Hepatocyte (in vitro differentiated cells): ENCODE data around the gene UGT2A1. TPM values are rescaled to one million over a fixed set of nuclear protein-coding genes. Genes with fewer than 3 reads are reported as not detected.
"Not testable (repeated sequence)": the region's sequence is repeated elsewhere in the genome, so short reads cannot be mapped to it uniquely, and the experiment has no call there.

Experiments used
- DNase-seq: peaks from one replicate; pipeline ENCODE4 v3.0.0-alpha.2; 2016; ENCODE audit warnings: low spot score
- H2AFZ ChIP-seq: fragments of 200-600 bp; sonication (generic); 2 replicates; pipeline ENCODE4 v1.6.0; 2016; ENCODE audit warnings: antibody characterized with exemption, mild to moderate bottlenecking
- H3K27ac ChIP-seq: fragments of 200-600 bp; sonication (generic); 2 replicates; pipeline ENCODE4 v1.5.1; 2016; ENCODE audit warnings: mild to moderate bottlenecking
- H3K27me3 ChIP-seq: fragments of 200-600 bp; sonication (generic); 2 replicates; pipeline ENCODE4 v1.6.1; 2016
- H3K36me3 ChIP-seq: fragments of 200-600 bp; sonication (generic); replicated peaks from 2 replicates; pipeline ENCODE4 v1.5.1; 2016; ENCODE audit warnings: low read depth; ENCODE audit not compliant: insufficient read depth
- H3K4me1 ChIP-seq: fragments of 200-600 bp; sonication (generic); 2 replicates; pipeline ENCODE4 v1.5.1; 2016; ENCODE audit warnings: mild to moderate bottlenecking, moderate library complexity; ENCODE audit not compliant: insufficient read depth
- H3K4me2 ChIP-seq: fragments of 200-600 bp; sonication (generic); 2 replicates; pipeline ENCODE4 v1.6.0; 2016
- H3K4me3 ChIP-seq: fragments of 200-600 bp; sonication (generic); 2 replicates; pipeline ENCODE4 v1.5.1; 2016; ENCODE audit warnings: mild to moderate bottlenecking
- H3K79me2 ChIP-seq: fragments of 200-600 bp; sonication (generic); 2 replicates; pipeline ENCODE4 v1.6.0; 2017; ENCODE audit warnings: mild to moderate bottlenecking
- H3K9me2 ChIP-seq: fragments of 200-600 bp; sonication (generic); replicated peaks from 2 replicates; pipeline ENCODE4 v1.6.0; 2017; ENCODE audit warnings: mild to moderate bottlenecking; ENCODE audit not compliant: insufficient read depth
- H3K9me3 ChIP-seq: fragments of 200-600 bp; sonication (generic); 2 replicates; pipeline ENCODE4 v1.5.1; 2016; ENCODE audit warnings: low read depth, mild to moderate bottlenecking
- H4K20me1 ChIP-seq: fragments of 200-600 bp; sonication (generic); 2 replicates; pipeline ENCODE4 v1.6.0; 2016; ENCODE audit warnings: mild to moderate bottlenecking; ENCODE audit not compliant: insufficient read depth, poor library complexity, severe bottlenecking
- CTCF ChIP-seq: fragments of 200-600 bp; sonication (generic); IDR thresholded peaks from 2 replicates; pipeline ENCODE4 v1.5.1; 2016; ENCODE audit warnings: antibody characterized with exemption, mild to moderate bottlenecking; ENCODE audit not compliant: poor library complexity
- EZH2 ChIP-seq: fragments of 200-600 bp; sonication (generic); IDR thresholded peaks from 2 replicates; pipeline ENCODE4 v1.6.1; 2016; ENCODE audit warnings: antibody characterized with exemption, mild to moderate bottlenecking, borderline replicate concordance
- EZH2phosphoT487 ChIP-seq: fragments of 200-600 bp; sonication (generic); IDR thresholded peaks from one replicate; pipeline ENCODE4 v1.6.1; 2018; ENCODE audit warnings: antibody characterized with exemption, mild to moderate bottlenecking, low read depth, moderate library complexity; ENCODE audit not compliant: unreplicated experiment, severe bottlenecking
- WGBS: methylation state at CpG from one replicate; pipeline ENCODE4 v1.1.6; 2016; ENCODE audit warnings: low lambda C conversion rate; ENCODE audit errors: missing lambda C conversion rate; 5-methylcytosine and 5-hydroxymethylcytosine counted together
- polyA plus RNA-seq: library from polyadenylated mRNA; unstranded; fragments of >200 nt; fragmentation: Nextera tagmentation; extraction: Ambion mirVana; gene quantifications from 2 replicates; pipeline ENCODE4 v1.2.1, GENCODE V29; 2016
- total RNA-seq: library from RNA; depleted of rRNA; stranded (reverse); fragments of >200 nt; gene quantifications from 2 replicates; pipeline ENCODE4 v1.2.3, GENCODE V29; 2014

UGT2A1 gene
- total and polyA plus RNA-seq, 2 experiments from 2014 or later, result 0.17 TPM; not detected in 1

DNA sequence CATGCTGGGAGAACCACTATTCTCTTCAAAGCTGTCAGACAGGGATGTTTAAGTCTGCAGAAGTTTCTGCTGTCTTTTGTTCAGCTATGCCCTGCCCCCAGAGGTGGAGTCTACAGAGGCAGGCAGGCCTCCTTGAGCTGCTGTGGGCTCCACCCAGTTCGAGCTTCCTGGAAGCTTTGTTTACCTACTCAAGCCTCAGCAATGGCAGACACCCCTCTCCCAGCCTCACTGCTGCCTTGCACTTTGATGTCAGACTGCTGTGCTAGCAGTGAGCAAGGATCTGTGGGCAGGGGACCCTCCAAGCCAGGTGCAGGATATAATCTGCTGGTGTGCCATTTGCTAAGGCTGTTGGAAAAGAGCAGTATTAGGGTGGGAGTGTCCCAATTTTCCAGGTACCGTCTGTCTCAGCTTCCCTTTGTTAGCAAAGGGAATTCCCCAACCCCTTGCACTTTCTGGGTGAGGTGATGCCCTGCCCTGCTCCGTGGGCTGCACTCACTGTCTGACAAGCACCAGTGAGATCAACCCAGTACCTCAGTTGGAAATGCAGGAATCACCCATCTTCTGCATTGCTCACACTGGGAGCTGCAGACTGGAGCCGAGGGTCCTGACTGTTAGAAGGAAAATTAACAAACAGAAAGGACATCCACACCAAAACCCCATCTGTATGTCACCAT lies 8.2 kb upstream of the UGT2A1 start:
- H3K79me2 ChIP-seq, H3K4me3 ChIP-seq, H3K9me2 ChIP-seq, H4K20me1 ChIP-seq, H3K27me3 ChIP-seq, H3K4me1 ChIP-seq, H2AFZ ChIP-seq, H3K9me3 ChIP-seq, H3K27ac ChIP-seq, H3K4me2 ChIP-seq, DNase-seq, H3K36me3 ChIP-seq: not testable (repeated sequence)
- 81% methylated on average over 4 of the region's 4 CpGs for WGBS

DNA sequence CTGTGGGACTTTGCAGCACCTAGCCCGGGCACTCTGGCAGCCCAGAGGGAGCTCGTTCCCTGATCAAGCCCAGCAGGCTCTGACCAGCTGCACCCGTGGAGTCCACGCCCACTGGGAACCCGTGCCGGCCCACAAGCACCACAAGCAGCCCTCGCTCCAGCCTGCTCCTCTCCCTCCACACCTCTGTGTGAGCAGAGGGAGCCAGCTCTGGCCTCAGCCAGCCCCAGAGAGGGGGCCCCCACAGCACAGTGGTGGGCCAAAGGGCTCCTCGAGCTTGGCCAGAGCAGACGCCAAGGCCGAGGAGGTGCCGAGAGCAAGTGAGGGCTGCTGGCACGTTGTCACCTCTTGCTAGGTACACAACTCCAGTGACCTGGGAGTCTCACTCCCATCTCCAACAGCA lies 5.1 kb upstream of the UGT2A1 start:
- no peak overlapping the region for H3K27ac ChIP-seq
- TF ChIP-seq CTCF, result no peak
- TF ChIP-seq EZH2phosphoT487, result no peak
- TF ChIP-seq EZH2, result no peak
- H2AFZ ChIP-seq, result no peak overlapping the region
- H3K4me2 ChIP-seq, result no peak overlapping the region
- 97% methylated on average over 12 of the region's 12 CpGs for WGBS
- DNase-seq, result no peak
- no peaks in the 10 kb centered on the region for H3K4me1 ChIP-seq
- no peaks in the 10 kb centered on the region for H3K9me2 ChIP-seq
- no peaks in the 10 kb centered on the region for H3K36me3 ChIP-seq
- H4K20me1 ChIP-seq, result no peaks in the 10 kb centered on the region
- no peak overlapping the region for H3K4me3 ChIP-seq
- no peaks in the 10 kb centered on the region for H3K9me3 ChIP-seq
- H3K27me3 ChIP-seq, result no peaks in the 10 kb centered on the region
- no peaks in the 10 kb centered on the region for H3K79me2 ChIP-seq

DNA sequence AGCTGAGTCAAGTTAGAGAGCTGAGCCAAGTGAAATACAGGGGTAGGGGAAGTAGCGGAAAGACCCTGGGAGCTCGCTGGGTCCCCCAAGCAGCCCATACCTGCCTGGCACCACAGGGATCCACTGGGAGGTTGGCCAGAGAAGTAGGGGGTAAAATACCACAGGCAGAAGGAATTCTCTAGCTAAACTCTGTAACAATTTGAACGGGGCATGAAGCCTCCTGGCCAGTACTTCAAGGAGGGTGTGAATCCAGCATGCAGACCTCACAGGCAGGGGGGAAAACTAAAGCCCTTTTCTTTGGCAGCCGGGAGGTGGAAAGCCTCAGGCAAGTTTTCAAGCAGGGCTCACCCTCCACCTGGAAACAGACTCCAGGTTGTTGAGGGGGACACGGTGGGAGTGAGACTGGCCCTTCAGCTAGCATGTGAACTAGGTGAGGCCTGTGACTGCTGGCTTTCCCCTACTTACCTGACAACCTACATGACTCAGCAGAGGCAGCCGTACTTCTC lies 3.7 kb upstream of the UGT2A1 start:
- TF ChIP-seq EZH2phosphoT487 (no peak), EZH2 (no peak), CTCF (no peak)
- Histone ChIP-seq H3K79me2 (no peaks in the 10 kb centered on the region), H2AFZ (no peak overlapping the region), H3K4me3 (no peak overlapping the region), H4K20me1 (no peaks in the 10 kb centered on the region), H3K36me3 (no peaks in the 10 kb centered on the region), H3K4me1 (no peaks in the 10 kb centered on the region), H3K27me3 (no peaks in the 10 kb centered on the region), H3K27ac (no peak overlapping the region), H3K9me2 (no peaks in the 10 kb centered on the region), H3K9me3 (no peaks in the 10 kb centered on the region), H3K4me2 (no peak overlapping the region)
- no peak for DNase-seq
- WGBS, result 73% methylated on average over 6 of the region's 6 CpGs

DNA sequence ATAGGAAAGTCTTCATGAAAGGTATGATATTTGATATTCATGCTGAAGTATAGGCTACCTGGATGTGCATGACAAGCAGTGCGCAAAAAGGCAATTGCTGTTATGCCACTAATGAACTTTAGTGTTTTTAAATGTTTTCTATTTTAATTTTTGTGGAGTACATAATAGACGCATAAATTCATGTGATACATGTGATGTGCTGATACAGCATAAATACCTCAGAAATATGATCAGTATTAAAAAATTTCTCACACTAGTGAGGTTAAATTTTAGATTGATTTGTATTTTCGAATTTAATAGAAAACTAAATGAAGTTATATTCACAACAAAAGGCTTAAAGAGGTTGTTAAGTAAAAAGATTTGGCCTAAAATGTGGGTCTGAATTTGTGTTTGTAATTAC lies 2.2 kb downstream of the UGT2A1 start:
- Histone ChIP-seq H3K4me1 (no peaks in the 10 kb centered on the region), H3K4me2 (no peak overlapping the region), H3K4me3 (no peak overlapping the region), H3K9me2 (no peaks in the 10 kb centered on the region), H3K27ac (no peak overlapping the region), H2AFZ (no peak overlapping the region), H3K9me3 (no peaks in the 10 kb centered on the region), H4K20me1 (no peaks in the 10 kb centered on the region), H3K79me2 (no peaks in the 10 kb centered on the region), H3K36me3 (no peaks in the 10 kb centered on the region), H3K27me3 (no peaks in the 10 kb centered on the region)
- WGBS, result 80% methylated on average over 3 of the region's 3 CpGs
- DNase-seq, result no peak
- TF ChIP-seq EZH2, result no peak
- no peak for TF ChIP-seq EZH2phosphoT487
- no peak for TF ChIP-seq CTCF
